ENCODE measurements around the gene EML3. TPM values are rescaled to one million over a fixed set of nuclear protein-coding genes. Genes with fewer than 3 reads are reported as not detected.
"Not testable (repeated sequence)": the region's sequence is repeated elsewhere in the genome, so short reads cannot be mapped to it uniquely, and the experiment has no call there.

Gene EML3
- total RNA-seq: 10 to 100 TPM; 23.5 to 33.3 (median 26.7) TPM
- 23.9 TPM for polyA plus RNA-seq
- long read RNA-seq, donor 1, transcript EML3-202 (22 exons, 3,256 nt): major isoform, 7 of 27 reads
- long read RNA-seq, donor 1, transcript EML3-201 (22 exons, 3,017 nt): minor isoform, 5 of 27 reads
- long read RNA-seq, donor 1, partial matches to known transcripts: 5 of 27 reads
- long read RNA-seq, donor 1, other reads (novel, unspliced or antisense): 10 of 27 reads
- long read RNA-seq, donor 2, transcript EML3-202 (22 exons, 3,256 nt): major isoform, 14 of 33 reads
- long read RNA-seq, donor 2, transcript EML3-201 (22 exons, 3,017 nt): minor isoform, 6 of 33 reads
- long read RNA-seq, donor 2, partial matches to known transcripts: 3 of 33 reads
- long read RNA-seq, donor 2, other reads (novel, unspliced or antisense): 10 of 33 reads
- long read RNA-seq, donor 3, transcript EML3-201 (22 exons, 3,017 nt): minor isoform, 6 of 37 reads
- long read RNA-seq, donor 3, transcript EML3-202 (22 exons, 3,256 nt): major isoform, 7 of 37 reads
- long read RNA-seq, donor 3, partial matches to known transcripts: 15 of 37 reads
- long read RNA-seq, donor 3, other reads (novel, unspliced or antisense): 9 of 37 reads
- long read RNA-seq, donor 4, transcript EML3-202 (22 exons, 3,256 nt): major isoform, 9 of 34 reads
- long read RNA-seq, donor 4, partial matches to known transcripts: 3 of 34 reads
- long read RNA-seq, donor 4, other reads (novel, unspliced or antisense): 17 of 34 reads

DNA sequence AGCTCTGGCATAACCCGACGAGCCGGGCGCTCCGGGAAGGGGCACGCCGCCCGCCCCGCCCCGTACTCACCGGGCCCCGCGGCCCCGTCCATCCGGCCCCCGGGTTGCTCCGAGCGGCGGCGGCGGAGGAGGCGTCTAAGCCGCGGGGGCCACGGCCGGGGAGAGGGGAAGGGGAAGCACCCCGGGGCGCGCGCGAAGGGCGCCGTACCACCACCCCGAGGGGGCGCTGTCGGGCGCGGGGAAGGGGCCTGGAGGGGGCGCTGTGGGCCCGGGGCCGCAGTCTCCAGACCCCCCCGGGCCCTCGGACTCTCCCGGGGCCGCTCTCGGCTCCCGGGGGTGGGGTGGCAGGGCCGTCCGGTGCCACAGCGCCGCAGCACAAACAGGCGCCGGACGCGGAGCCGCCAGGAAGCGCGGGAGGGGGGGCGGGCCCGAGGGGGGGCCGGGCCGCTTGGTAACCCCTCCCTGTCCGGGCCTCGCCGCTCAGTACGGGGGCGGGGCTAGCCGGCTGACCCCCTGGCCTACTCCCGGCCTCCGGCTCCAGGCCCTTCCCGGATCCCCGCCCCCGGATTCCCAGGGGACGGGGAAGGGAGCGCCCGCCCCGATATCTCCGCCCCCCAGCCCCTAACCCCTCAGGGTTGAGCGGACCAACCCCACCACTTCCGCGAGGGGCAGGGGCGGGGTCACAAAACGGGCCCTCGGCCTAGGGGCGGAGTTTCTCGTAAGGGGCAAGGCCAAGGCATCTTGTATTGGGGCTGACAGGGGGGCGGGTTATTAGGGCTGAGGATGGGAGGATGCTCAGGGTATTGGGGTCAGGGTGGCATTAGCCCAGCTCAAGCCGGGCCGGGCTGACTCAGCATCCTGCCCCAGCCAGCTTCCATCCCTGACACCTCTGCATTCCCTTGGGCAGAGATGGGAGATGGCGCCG lies at the start of gene EML3, which contains the start of gene ROM1:
EML3 (minus strand) TSS at position 410 of the 925 bp plus-strand sequence; CDS start at position 92, 318 bp downstream.
ROM1 (plus strand) TSS at position 892 of the 925 bp plus-strand sequence; CDS start at position 917, 25 bp downstream.
- Histone ChIP-seq H3K9me3 (ENCODE audit: control insufficient read depth, low read length) (no peaks in the 10 kb centered on the region), H3K4me3 (ENCODE audit: low read length) (peak within 1 kb of the TSS; percentile 87), H3K27me3 (ENCODE audit: control insufficient read depth, insufficient read depth) (no peaks in the 10 kb centered on the region), H3K27ac (ENCODE audit: low read length) (peak within 1 kb of the TSS; percentile 90), H3K4me1 (ENCODE audit: control insufficient read depth, insufficient read depth, low read length) (no peaks in the 10 kb centered on the region)
- ATAC-seq (peak; percentile 90 to 91), DNase-seq (peak; percentile 96 to 98 (median 97))
- WGBS: 2% methylated on average over 91 of the region's 91 CpGs
- intact Hi-C loops (cut with DNase I): loop anchor here in 1 of 4 donors (5.0 kb wide), 1 partner anchor 80 kb away; no protein-coding TSS in a partner anchor

DNA sequence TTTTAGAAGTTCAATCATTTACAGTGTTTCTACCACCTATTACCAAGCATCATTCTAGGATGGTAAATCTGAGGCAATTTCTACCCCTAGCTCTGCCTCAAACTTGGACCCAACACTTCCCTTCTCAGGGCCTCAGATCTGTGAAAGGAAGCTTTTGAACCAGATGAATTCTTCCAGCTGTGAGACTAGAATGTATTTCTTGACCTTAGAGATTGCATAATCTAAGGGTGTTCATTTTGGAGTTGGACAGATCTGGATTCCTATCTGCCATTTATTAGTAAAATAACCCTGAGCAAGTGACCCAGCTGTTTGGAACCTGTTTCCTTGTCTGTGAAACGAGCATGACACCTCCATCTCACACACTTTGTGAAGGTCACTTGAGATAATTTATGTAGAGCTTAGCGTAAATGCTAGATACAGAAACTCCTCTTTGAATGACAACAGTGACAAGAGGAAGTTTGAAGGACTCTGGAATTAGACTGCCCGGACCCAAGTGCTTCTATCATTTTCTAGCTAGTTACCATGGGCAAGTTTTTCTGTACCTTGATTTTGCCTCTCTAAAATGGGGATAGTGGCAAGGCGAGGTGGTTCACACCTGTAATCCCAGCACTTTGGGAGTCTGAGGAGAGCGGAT lies 44.3 kb upstream of the EML3 start:
- Histone ChIP-seq H3K27ac (ENCODE audit: low read length) (no peak overlapping the region), H3K27me3 (ENCODE audit: control insufficient read depth, insufficient read depth) (no peaks in the 10 kb centered on the region), H3K9me3 (ENCODE audit: control insufficient read depth, low read length) (no peaks in the 10 kb centered on the region), H3K4me1 (ENCODE audit: control insufficient read depth, insufficient read depth, low read length) (no peaks in the 10 kb centered on the region), H3K4me3 (ENCODE audit: low read length) (no peak overlapping the region)
- 52% methylated on average over 5 of the region's 5 CpGs for WGBS
- DNase-seq (no peak), ATAC-seq (no peak)
- intact Hi-C loops (cut with DNase I): loop anchor here in 1 of 4 donors (10.0 kb wide), 1 partner anchor 62 kb away; the partner anchor contains the start of gene TUT1

DNA sequence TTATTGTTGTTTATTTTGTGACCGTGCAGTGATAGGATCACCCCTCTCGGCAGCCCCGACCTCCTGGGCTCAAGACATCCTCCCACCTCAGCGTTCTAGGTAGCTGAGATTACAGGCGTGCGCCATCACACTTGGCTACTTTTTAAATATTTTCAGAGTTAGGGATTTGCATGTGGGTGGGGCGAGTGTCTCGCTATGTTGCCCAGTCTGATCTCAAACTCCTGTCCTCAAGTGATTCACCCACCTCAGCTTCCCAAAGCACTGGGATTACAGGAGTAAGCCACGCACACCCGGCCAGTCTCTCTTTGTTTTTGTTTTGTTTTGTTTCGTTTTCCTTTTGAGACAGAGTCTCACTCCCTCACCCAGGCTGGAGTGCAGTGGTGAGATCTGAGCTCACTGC lies 41.7 kb upstream of the EML3 start:
- intact Hi-C loops (cut with DNase I): loop anchor here in 1 of 4 donors (10.0 kb wide), 1 partner anchor 59 kb away; the partner anchor contains the start of gene TUT1
- 89% methylated on average over 11 of the region's 11 CpGs for WGBS
- Histone ChIP-seq H3K4me1 (ENCODE audit: control insufficient read depth, insufficient read depth, low read length) (no peaks in the 10 kb centered on the region), H3K27me3 (ENCODE audit: control insufficient read depth, insufficient read depth) (no peaks in the 10 kb centered on the region), H3K9me3 (ENCODE audit: control insufficient read depth, low read length) (no peaks in the 10 kb centered on the region), H3K4me3 (ENCODE audit: low read length) (no peak overlapping the region), H3K27ac (ENCODE audit: low read length) (no peak overlapping the region)
- ATAC-seq (no peak), DNase-seq (no peak)

DNA sequence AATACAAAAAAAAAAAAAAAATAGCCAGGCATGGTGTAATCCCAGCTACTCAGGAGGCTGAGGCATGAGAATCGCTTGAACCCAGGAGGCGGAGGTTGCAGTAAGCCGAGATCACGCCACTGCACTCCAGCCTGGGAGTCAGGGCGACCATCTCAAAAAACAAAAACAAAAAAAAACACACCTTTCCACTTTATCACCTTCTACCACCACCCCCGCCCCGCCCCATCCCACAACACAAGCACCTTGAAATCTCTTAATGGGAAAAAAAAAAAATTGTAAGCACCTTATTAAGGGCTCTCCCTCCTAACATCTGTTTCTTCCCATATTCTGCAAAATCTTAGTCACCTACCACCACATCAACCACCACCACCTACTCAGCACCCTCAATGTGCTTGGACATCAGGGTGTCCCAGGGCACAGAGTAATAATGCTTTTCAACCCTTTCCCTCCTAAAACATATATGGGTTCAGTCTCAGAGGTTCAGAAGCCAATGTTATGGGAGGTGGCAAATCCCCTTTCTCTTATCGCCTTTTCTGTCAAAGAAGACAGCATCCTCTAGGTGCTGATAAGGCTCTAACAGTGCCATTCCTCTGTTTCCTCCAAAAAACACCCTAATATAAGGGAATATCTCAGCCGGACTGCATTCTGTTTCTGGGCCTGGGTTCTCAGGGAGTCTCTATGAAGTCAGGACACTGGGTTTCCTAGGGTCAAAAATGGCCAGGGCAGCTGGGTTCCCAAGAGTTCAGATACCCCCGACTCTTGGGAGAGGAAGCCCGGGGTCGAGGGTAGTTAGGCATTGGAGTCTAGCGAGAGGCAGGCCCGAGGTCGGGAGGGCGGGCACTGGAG lies 39.8 kb upstream of the EML3 start:
- no peak for ATAC-seq
- intact Hi-C loops (cut with DNase I): loop anchor here in 1 of 4 donors (10.0 kb wide), 1 partner anchor 58 kb away; the partner anchor contains the start of gene TUT1
- DNase-seq: no peak
- 37% methylated on average over 16 of the region's 16 CpGs for WGBS
- H3K27ac ChIP-seq (ENCODE audit: low read length): peak overlapping the region; percentile 90
- no peaks in the 10 kb centered on the region for H3K27me3 ChIP-seq (ENCODE audit: control insufficient read depth, insufficient read depth)
- H3K4me1 ChIP-seq (ENCODE audit: control insufficient read depth, insufficient read depth, low read length): no peaks in the 10 kb centered on the region
- peak overlapping the region; percentile 94 for H3K4me3 ChIP-seq (ENCODE audit: low read length)
- no peaks in the 10 kb centered on the region for H3K9me3 ChIP-seq (ENCODE audit: control insufficient read depth, low read length)

DNA sequence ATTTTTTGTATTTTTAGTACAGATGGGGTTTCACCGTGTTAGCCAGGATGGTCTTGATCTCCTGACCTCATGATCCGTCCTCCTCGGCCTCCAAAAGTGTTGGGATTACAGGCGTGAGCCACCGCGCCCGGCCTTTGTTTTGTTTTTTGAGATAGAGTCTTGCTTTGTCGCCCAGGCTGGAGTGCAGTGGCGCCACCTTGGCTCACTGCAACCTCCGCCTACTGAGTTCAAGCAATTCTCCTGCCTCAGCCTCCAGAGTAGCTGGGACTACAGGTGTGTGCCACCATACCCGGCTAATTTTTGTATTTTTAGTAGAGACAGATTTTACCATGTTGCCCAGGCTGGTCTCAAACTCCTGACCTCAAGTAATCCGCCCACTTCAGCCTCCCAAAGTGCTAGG lies 37.7 kb upstream of the EML3 start:
- H3K4me1 ChIP-seq (ENCODE audit: control insufficient read depth, insufficient read depth, low read length); ATAC-seq; DNase-seq; H3K27me3 ChIP-seq (ENCODE audit: control insufficient read depth, insufficient read depth); H3K27ac ChIP-seq (ENCODE audit: low read length); H3K4me3 ChIP-seq (ENCODE audit: low read length); H3K9me3 ChIP-seq (ENCODE audit: control insufficient read depth, low read length): not testable (repeated sequence)
- intact Hi-C loops (cut with DNase I): loop anchor here in 1 of 4 donors (10.0 kb wide), 1 partner anchor 55 kb away; the partner anchor contains the start of gene TUT1
- WGBS: 94% methylated on average over 12 of the region's 12 CpGs

DNA sequence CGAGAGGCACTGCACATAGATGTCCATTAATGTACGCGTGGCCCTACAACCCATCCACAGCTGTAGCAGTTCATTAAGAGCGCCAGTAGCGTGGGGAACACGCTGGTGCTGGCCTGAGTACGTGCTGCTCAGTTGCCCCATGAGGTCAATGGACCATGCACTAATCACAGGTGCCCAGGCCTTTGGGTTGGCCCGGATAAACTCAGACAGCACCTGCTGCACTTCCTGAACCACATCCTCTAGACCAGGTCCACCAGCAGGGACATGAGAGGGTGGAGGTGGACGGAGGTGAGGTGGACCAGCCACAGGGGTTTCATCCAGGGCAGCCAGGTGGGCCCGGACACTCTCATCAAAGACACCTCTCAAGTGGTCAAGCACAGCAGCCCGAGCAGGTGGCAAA lies 36.9 kb upstream of the EML3 start:
- no peaks in the 10 kb centered on the region for H3K27me3 ChIP-seq (ENCODE audit: control insufficient read depth, insufficient read depth)
- H3K4me1 ChIP-seq (ENCODE audit: control insufficient read depth, insufficient read depth, low read length): peaks cover 3% of the 10 kb centered on the region
- H3K9me3 ChIP-seq (ENCODE audit: control insufficient read depth, low read length): no peaks in the 10 kb centered on the region
- 90% methylated on average over 11 of the region's 11 CpGs for WGBS
- intact Hi-C loops (cut with DNase I): no loop called here
- DNase-seq (no peak), ATAC-seq (no peak)
- H3K4me3 ChIP-seq (ENCODE audit: low read length): no peak overlapping the region
- no peak overlapping the region for H3K27ac ChIP-seq (ENCODE audit: low read length)

DNA sequence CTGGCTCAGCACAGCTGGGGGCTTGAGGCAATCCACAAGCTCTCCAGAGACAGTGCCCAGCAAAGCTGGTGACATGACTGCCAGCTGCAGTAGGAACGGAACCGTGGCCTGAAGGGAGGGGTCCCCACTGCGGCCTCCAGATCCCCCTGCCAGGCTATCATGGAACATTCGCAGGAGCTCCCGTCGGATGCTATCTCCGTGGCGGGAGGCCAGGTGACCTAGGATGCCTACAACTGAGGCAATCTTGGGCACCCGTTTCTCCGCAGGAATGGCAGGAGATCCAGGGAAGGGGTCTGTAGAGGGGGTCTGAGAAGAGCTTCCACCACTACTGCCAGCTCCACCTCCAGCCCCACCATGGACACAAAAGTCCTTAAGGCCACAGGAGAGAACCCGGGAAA lies 36.4 kb upstream of the EML3 start:
- 85% methylated on average over 11 of the region's 11 CpGs for WGBS
- Histone ChIP-seq H3K27me3 (ENCODE audit: control insufficient read depth, insufficient read depth) (no peaks in the 10 kb centered on the region), H3K4me3 (ENCODE audit: low read length) (no peak overlapping the region), H3K4me1 (ENCODE audit: control insufficient read depth, insufficient read depth, low read length) (peaks cover 3% of the 10 kb centered on the region), H3K9me3 (ENCODE audit: control insufficient read depth, low read length) (no peaks in the 10 kb centered on the region), H3K27ac (ENCODE audit: low read length) (no peak overlapping the region)
- DNase-seq (peak in 1 of 3 donors; percentile 61), ATAC-seq (no peak)
- intact Hi-C loops (cut with DNase I): no loop called here

GRCh38 chr11:62648185-62648966 lies 35.8 kb upstream of the EML3 start:
- intact Hi-C loops (cut with DNase I): no loop called here
- no peak overlapping the region for H3K27ac ChIP-seq (ENCODE audit: low read length)
- ATAC-seq (no peak), DNase-seq (peak in 1 of 3 donors; percentile 58)
- no peak overlapping the region for H3K4me3 ChIP-seq (ENCODE audit: low read length)
- 88% methylated on average over 24 of the region's 24 CpGs for WGBS
- no peaks in the 10 kb centered on the region for H3K27me3 ChIP-seq (ENCODE audit: control insufficient read depth, insufficient read depth)
- peaks cover 3% of the 10 kb centered on the region for H3K4me1 ChIP-seq (ENCODE audit: control insufficient read depth, insufficient read depth, low read length)
- no peaks in the 10 kb centered on the region for H3K9me3 ChIP-seq (ENCODE audit: control insufficient read depth, low read length)

DNA sequence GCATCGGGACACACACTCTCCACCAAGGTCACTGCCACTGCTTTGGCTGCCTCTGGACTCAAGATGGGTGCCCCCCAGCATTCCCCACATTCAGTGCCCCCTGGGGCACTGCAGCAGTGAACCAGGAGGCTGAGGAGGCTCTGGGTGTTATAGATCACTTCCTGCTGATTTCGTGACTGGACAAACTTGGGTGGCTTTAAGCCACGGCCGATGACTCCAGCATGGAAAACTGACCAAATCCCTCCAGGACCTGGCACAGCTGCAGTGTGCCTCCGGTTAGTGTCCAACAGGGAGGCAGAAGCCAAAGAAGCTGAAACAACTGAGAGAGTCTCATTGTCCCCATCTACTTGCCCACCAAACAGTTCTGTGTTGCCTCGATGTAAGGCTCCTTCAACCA lies 35.0 kb upstream of the EML3 start:
- Histone ChIP-seq H3K9me3 (ENCODE audit: control insufficient read depth, low read length) (no peaks in the 10 kb centered on the region), H3K4me3 (ENCODE audit: low read length) (no peak overlapping the region), H3K27ac (ENCODE audit: low read length) (no peak overlapping the region), H3K27me3 (ENCODE audit: control insufficient read depth, insufficient read depth) (no peaks in the 10 kb centered on the region), H3K4me1 (ENCODE audit: control insufficient read depth, insufficient read depth, low read length) (peaks cover 3% of the 10 kb centered on the region)
- DNase-seq (no peak), ATAC-seq (no peak)
- intact Hi-C loops (cut with DNase I): no loop called here
- WGBS: 80% methylated on average over 6 of the region's 6 CpGs
